Naive thymus-derived CD4-positive, alpha-beta T cell (primary cell): Measurements from ENCODE around the gene MBTPS1. TPM values are rescaled to one million over a fixed set of nuclear protein-coding genes. Genes with fewer than 3 reads are reported as not detected.

Source experiments
- ATAC-seq: fragments of 150-1000 bp; cut with Tn5 transposase; 2 replicates; pipeline ENCODE4 v1.10.0; 2021; ENCODE audit warnings: mild to moderate bottlenecking, moderate library complexity
- CTCF ChIA-PET: fragments of 350-600 bp; sonication (Branson Sonifier 250); formaldehyde crosslinking; loops from one replicate; lab custom pipeline; 2021; ENCODE audit warnings: antibody characterized with exemption; lab: Charles Lee
- POLR2A ChIA-PET: fragments of 350-600 bp; sonication (Branson Sonifier 250); formaldehyde crosslinking; loops from one replicate; lab custom pipeline; 2021; ENCODE audit warnings: antibody characterized with exemption, inconsistent platforms; lab: Charles Lee
- DNase-seq, 9 donors: peaks; one replicate each; pipeline versions ENCODE4 v3.0.0 to v3.0.0-alpha.2; 2020 to 2022; ENCODE audit warnings: mixed read lengths in 1 of 9
- H3K27ac ChIP-seq: one replicate; pipeline ENCODE4 v1.7.0; 2013; ENCODE audit warnings: mild to moderate bottlenecking, low read depth, low read length, moderate library complexity
- H3K27me3 ChIP-seq, 2 donors: one replicate each; pipeline ENCODE4 v1.7.0; 2013; ENCODE audit warnings: low read length in 2 of 2, mild to moderate bottlenecking in 2 of 2, moderate library complexity in 2 of 2; ENCODE audit not compliant: control insufficient read depth in 2 of 2, insufficient read depth in 2 of 2
- H3K36me3 ChIP-seq, 3 experiments: 1 replicate in 2 of 3; 2 replicates in 1 of 3; pipeline ENCODE4 v1.7.0; 2013; ENCODE audit warnings: low read length in 3 of 3, mild to moderate bottlenecking in 3 of 3, moderate library complexity in 1 of 3; ENCODE audit not compliant: insufficient read depth in 3 of 3, control insufficient read depth in 2 of 3
- H3K4me1 ChIP-seq, 2 donors: one replicate each; pipeline ENCODE4 v1.7.0; 2013; ENCODE audit warnings: low read length in 2 of 2, mild to moderate bottlenecking in 2 of 2, moderate library complexity in 1 of 2; ENCODE audit not compliant: control insufficient read depth in 2 of 2, insufficient read depth in 2 of 2
- H3K4me3 ChIP-seq: 2 replicates; pipeline ENCODE4 v1.7.0; 2013; ENCODE audit warnings: mild to moderate bottlenecking, low read length
- H3K9me3 ChIP-seq, 3 experiments: 1 replicate in 2 of 3; 2 replicates in 1 of 3; pipeline ENCODE4 v1.7.0; 2013; ENCODE audit warnings: low read length in 3 of 3; ENCODE audit not compliant: control insufficient read depth in 2 of 3
- H3K27ac Mint-ChIP-seq, 9 donors: one replicate each; pipeline ENCODE4 v1.8.0; 2020 to 2022; ENCODE audit warnings: mixed read lengths in 9 of 9, mild to moderate bottlenecking in 8 of 9, moderate library complexity in 5 of 9, inconsistent platforms in 2 of 9
- H3K27me3 Mint-ChIP-seq, 5 donors: one replicate each; pipeline ENCODE4 v1.8.0; 2021 to 2022; ENCODE audit warnings: mixed read lengths in 5 of 5, mild to moderate bottlenecking in 1 of 5
- H3K36me3 Mint-ChIP-seq, 5 donors: one replicate each; pipeline ENCODE4 v1.8.0; 2020 to 2022; ENCODE audit warnings: mixed read lengths in 5 of 5, mild to moderate bottlenecking in 3 of 5, inconsistent platforms in 1 of 5
- H3K4me1 Mint-ChIP-seq, 7 donors: one replicate each; pipeline ENCODE4 v1.8.0; 2020 to 2022; ENCODE audit warnings: mixed read lengths in 7 of 7, mild to moderate bottlenecking in 3 of 7, inconsistent platforms in 1 of 7
- H3K4me3 Mint-ChIP-seq, 10 donors: one replicate each; pipeline ENCODE4 v1.8.0; 2020 to 2022; ENCODE audit warnings: mild to moderate bottlenecking in 10 of 10, mixed read lengths in 10 of 10, moderate library complexity in 6 of 10, inconsistent platforms in 2 of 10
- H3K9me3 Mint-ChIP-seq, 11 donors: one replicate each; pipeline ENCODE4 v1.8.0; 2020 to 2022; ENCODE audit warnings: mixed read lengths in 11 of 11, mild to moderate bottlenecking in 4 of 11, inconsistent platforms in 1 of 11, moderate library complexity in 1 of 11
- intact Hi-C, 2 donors: fragments of 100-400 bp; cut with micrococcal nuclease; formaldehyde crosslinking; loops; one replicate each; pipeline ENCODE4 v1.15.1; 2023
- polyA plus RNA-seq, 2 donors: library from polyadenylated mRNA; unstranded; fragments of 300-500 nt; fragmentation: Illumina TruSeq; gene quantifications; one replicate each; pipeline ENCODE4 v1.2.3, GENCODE V29; 2021
- total RNA-seq, 6 experiments: library from RNA in 5 of 6; stranded (reverse) in 5 of 6; gene quantifications; 1 replicate in 5 of 6; 2 replicates in 1 of 6; pipeline ENCODE4 v1.2.3 and lab custom pipeline; 2021 to 2026

MBTPS1 gene
- total and polyA plus RNA-seq, 7 experiments from 2014 or later, result 48.6 to 157 (median 111) TPM

- H3K9me3 Mint-ChIP-seq, result no peaks in the 10 kb centered on the region
- H3K27ac Mint-ChIP-seq, result peak overlapping the region in 1 of 9 donors; percentile 32
- CTCF ChIA-PET, result no interaction called here
Observed at GRCh38 chr16:84072014-84072413, 44.7 kb downstream of the MBTPS1 start.

GRCh38 chr16:84071121-84071520 lies 45.6 kb downstream of the MBTPS1 start:
- no peak for DNase-seq
- Mint-ChIP-seq H3K27me3 (no peaks in the 10 kb centered on the region), H3K4me3 (no peak overlapping the region), H3K4me1 (peaks cover 0 to 12% (median 0%) of the 10 kb centered on the region in 7 donors), H3K27ac (peak overlapping the region in 1 of 9 donors; percentile 41), H3K9me3 (no peaks in the 10 kb centered on the region), H3K36me3 (peaks cover 17 to 61% (median 30%) of the 10 kb centered on the region in 5 donors)
- POLR2A ChIA-PET, result no interaction called here
- Histone ChIP-seq H3K27ac (no peak overlapping the region), H3K4me1 (no peaks in the 10 kb centered on the region), H3K36me3 (peaks cover 26 to 91% (median 56%) of the 10 kb centered on the region in 3 experiments), H3K4me3 (no peak overlapping the region), H3K27me3 (no peaks in the 10 kb centered on the region), H3K9me3 (no peaks in the 10 kb centered on the region)
- CTCF ChIA-PET, result interaction anchor here (0.5 to 0.9 kb wide), 2 partner anchors 9 to 12 kb away, joined by 3 read pairs; no protein-coding TSS in a partner anchor
- ATAC-seq, result no peak
- intact Hi-C loops, result no loop called here

More at GRCh38 chr16:84072014-84072413, 44.7 kb downstream of the MBTPS1 start:
- Histone ChIP-seq H3K27me3 (no peaks in the 10 kb centered on the region), H3K27ac (no peak overlapping the region), H3K4me1 (no peaks in the 10 kb centered on the region), H3K9me3 (no peaks in the 10 kb centered on the region), H3K4me3 (no peak overlapping the region), H3K36me3 (peaks cover 24 to 92% (median 51%) of the 10 kb centered on the region in 3 experiments)
- Mint-ChIP-seq H3K4me1 (peaks cover 0 to 12% (median 6%) of the 10 kb centered on the region in 7 donors), H3K36me3 (peaks cover 16 to 57% (median 32%) of the 10 kb centered on the region in 5 donors), H3K27me3 (no peaks in the 10 kb centered on the region), H3K4me3 (no peak overlapping the region)
- intact Hi-C loops, result no loop called here
- DNase-seq, result no peak
- no peak for ATAC-seq
- POLR2A ChIA-PET, result no interaction called here

- H3K27ac Mint-ChIP-seq, result peak overlapping the region in 3 of 9 donors; percentile 24 to 62 (median 43)
- peaks cover 30 to 90% (median 54%) of the 10 kb centered on the region in 3 experiments for H3K36me3 ChIP-seq
- peaks cover 0 to 6% (median 0%) of the 10 kb centered on the region in 7 donors for H3K4me1 Mint-ChIP-seq
- POLR2A ChIA-PET, result no interaction called here
- no peak for DNase-seq
- no peaks in the 10 kb centered on the region for H3K4me1 ChIP-seq
- no peaks in the 10 kb centered on the region for H3K9me3 ChIP-seq
- H3K27me3 ChIP-seq, result no peaks in the 10 kb centered on the region
- H3K36me3 Mint-ChIP-seq, result peaks cover 17 to 50% (median 34%) of the 10 kb centered on the region in 5 donors
- CTCF ChIA-PET, result interaction anchor here (1.2 to 1.6 kb wide), 2 partner anchors 15 kb away, joined by 3 to 6 read pairs; no protein-coding TSS in a partner anchor
- peak; percentile 78 for ATAC-seq
- H3K9me3 Mint-ChIP-seq, result no peaks in the 10 kb centered on the region
- no peak overlapping the region for H3K27ac ChIP-seq
- no peak overlapping the region for H3K4me3 Mint-ChIP-seq
- intact Hi-C loops, result loop anchor here in 1 of 2 donors (10.0 kb wide), 1 partner anchor 115 kb away; the partner anchor contains the start of gene OSGIN1
- H3K4me3 ChIP-seq, result no peak overlapping the region
- H3K27me3 Mint-ChIP-seq, result no peaks in the 10 kb centered on the region
Observed at GRCh38 chr16:84069540-84069939, 47.2 kb downstream of the MBTPS1 start.

- no peak overlapping the region for H3K4me3 ChIP-seq
- no peaks in the 10 kb centered on the region for H3K4me1 ChIP-seq
- H3K27me3 ChIP-seq, result no peaks in the 10 kb centered on the region
- intact Hi-C loops, result loop anchor here in 1 of 2 donors (10.0 kb wide), 1 partner anchor 114 kb away; the partner anchor contains the start of gene OSGIN1
- no peaks in the 10 kb centered on the region for H3K9me3 Mint-ChIP-seq
- peak overlapping the region in 4 of 9 donors; percentile 24 to 62 (median 50) for H3K27ac Mint-ChIP-seq
- POLR2A ChIA-PET, result no interaction called here
- no peak overlapping the region for H3K4me3 Mint-ChIP-seq
- CTCF ChIA-PET, result interaction anchor here (1.6 kb wide), 1 partner anchor 16 kb away, joined by 6 read pairs; no protein-coding TSS in a partner anchor
- H3K27ac ChIP-seq, result no peak overlapping the region
- peaks cover 19 to 46% (median 36%) of the 10 kb centered on the region in 5 donors for H3K36me3 Mint-ChIP-seq
- H3K36me3 ChIP-seq, result peaks cover 36 to 90% (median 47%) of the 10 kb centered on the region in 3 experiments
- H3K9me3 ChIP-seq, result no peaks in the 10 kb centered on the region
- ATAC-seq (peak; percentile 62), DNase-seq (no peak)
- peaks cover 0 to 6% (median 0%) of the 10 kb centered on the region in 7 donors for H3K4me1 Mint-ChIP-seq
- H3K27me3 Mint-ChIP-seq, result no peaks in the 10 kb centered on the region
Observed at GRCh38 chr16:84068783-84069462, 47.8 kb downstream of the MBTPS1 start.

- CTCF ChIA-PET, result interaction anchor here (1.6 kb wide), 1 partner anchor 17 kb away, joined by 6 read pairs; no protein-coding TSS in a partner anchor
- Mint-ChIP-seq H3K9me3 (no peaks in the 10 kb centered on the region), H3K27ac (no peak overlapping the region), H3K36me3 (peaks cover 20 to 54% (median 42%) of the 10 kb centered on the region in 5 donors), H3K4me1 (peaks cover 0 to 8% (median 0%) of the 10 kb centered on the region in 7 donors), H3K4me3 (no peak overlapping the region), H3K27me3 (no peaks in the 10 kb centered on the region)
- POLR2A ChIA-PET, result no interaction called here
- H3K4me1 ChIP-seq, result no peaks in the 10 kb centered on the region
- H3K4me3 ChIP-seq, result no peak overlapping the region
- H3K27ac ChIP-seq, result no peak overlapping the region
- no peaks in the 10 kb centered on the region for H3K9me3 ChIP-seq
- no peak for DNase-seq
- no peak for ATAC-seq
- intact Hi-C loops, result loop anchor here in 1 of 2 donors (10.0 kb wide), 1 partner anchor 113 kb away; the partner anchor contains the start of gene OSGIN1
- no peaks in the 10 kb centered on the region for H3K27me3 ChIP-seq
- H3K36me3 ChIP-seq, result peaks cover 45 to 87% (median 45%) of the 10 kb centered on the region in 3 experiments
Observed at GRCh38 chr16:84068041-84068440, 48.7 kb downstream of the MBTPS1 start.

- Histone ChIP-seq H3K4me1 (no peaks in the 10 kb centered on the region), H3K36me3 (peaks cover 43 to 87% (median 49%) of the 10 kb centered on the region in 3 experiments), H3K4me3 (no peak overlapping the region), H3K9me3 (no peaks in the 10 kb centered on the region), H3K27me3 (no peaks in the 10 kb centered on the region), H3K27ac (no peak overlapping the region)
- Mint-ChIP-seq H3K27me3 (no peaks in the 10 kb centered on the region), H3K36me3 (peaks cover 20 to 58% (median 45%) of the 10 kb centered on the region in 5 donors), H3K9me3 (no peaks in the 10 kb centered on the region), H3K4me1 (peaks cover 0 to 8% (median 0%) of the 10 kb centered on the region in 7 donors), H3K27ac (peak overlapping the region in 1 of 9 donors; percentile 53), H3K4me3 (no peak overlapping the region)
- DNase-seq (no peak), ATAC-seq (no peak)
- POLR2A ChIA-PET, result interaction anchor here (0.7 kb wide), 1 partner anchor 939 kb away, joined by 3 read pairs; no protein-coding TSS in a partner anchor
- CTCF ChIA-PET, result no interaction called here
- intact Hi-C loops, result loop anchor here in 1 of 2 donors (10.0 kb wide), 1 partner anchor 113 kb away; the partner anchor contains the start of gene OSGIN1
Observed at GRCh38 chr16:84067640-84068039, 49.1 kb downstream of the MBTPS1 start.
